Rectal smooth muscle tissue (tissue), 1 donor: ENCODE results near the gene TMEM156.
"Not testable (repeated sequence)": the region's sequence is repeated elsewhere in the genome, so short reads cannot be mapped to it uniquely, and the experiment has no call there.

ENCODE experiments used
- H3K27ac ChIP-seq: one replicate; pipeline ENCODE4 v1.7.0; 2013; ENCODE audit warnings: low read depth, low read length, inconsistent platforms
- H3K27me3 ChIP-seq: one replicate; pipeline ENCODE4 v1.7.0; 2013; ENCODE audit warnings: low read length; ENCODE audit not compliant: control insufficient read depth, insufficient read depth
- H3K36me3 ChIP-seq: one replicate; pipeline ENCODE4 v1.7.0; 2013; ENCODE audit warnings: low read length; ENCODE audit not compliant: control insufficient read depth, insufficient read depth
- H3K4me1 ChIP-seq: one replicate; pipeline ENCODE4 v1.7.0; 2013; ENCODE audit warnings: low read length; ENCODE audit not compliant: control insufficient read depth, insufficient read depth
- H3K4me3 ChIP-seq: one replicate; pipeline ENCODE4 v1.7.0; 2013; ENCODE audit warnings: low read length
- H3K9ac ChIP-seq: one replicate; pipeline ENCODE4 v1.7.0; 2013; ENCODE audit warnings: low read length

Gene TMEM156

GRCh38 chr4:39020130-39020529, 12.1 kb downstream of the TMEM156 start:
- Histone ChIP-seq H3K27me3 (no peaks in the 10 kb centered on the region), H3K27ac (no peak overlapping the region), H3K4me3 (no peak overlapping the region), H3K9ac (no peak overlapping the region), H3K4me1 (no peaks in the 10 kb centered on the region), H3K36me3 (no peaks in the 10 kb centered on the region)

- no peaks in the 10 kb centered on the region for H3K36me3 ChIP-seq
- no peak overlapping the region for H3K27ac ChIP-seq
- H3K27me3 ChIP-seq = no peaks in the 10 kb centered on the region
- no peaks in the 10 kb centered on the region for H3K4me1 ChIP-seq
- H3K4me3 ChIP-seq = no peak overlapping the region
- H3K9ac ChIP-seq = no peak overlapping the region
These were observed 18.2 kb downstream of the TMEM156 start for GRCh38 chr4:39014028-39014427.

- H3K9ac ChIP-seq = no peak overlapping the region
- no peak overlapping the region for H3K4me3 ChIP-seq
- H3K36me3 ChIP-seq = no peaks in the 10 kb centered on the region
- no peaks in the 10 kb centered on the region for H3K4me1 ChIP-seq
- no peaks in the 10 kb centered on the region for H3K27me3 ChIP-seq
- no peak overlapping the region for H3K27ac ChIP-seq
These were observed 27.5 kb downstream of the TMEM156 start for GRCh38 chr4:39004758-39005157.

DNA sequence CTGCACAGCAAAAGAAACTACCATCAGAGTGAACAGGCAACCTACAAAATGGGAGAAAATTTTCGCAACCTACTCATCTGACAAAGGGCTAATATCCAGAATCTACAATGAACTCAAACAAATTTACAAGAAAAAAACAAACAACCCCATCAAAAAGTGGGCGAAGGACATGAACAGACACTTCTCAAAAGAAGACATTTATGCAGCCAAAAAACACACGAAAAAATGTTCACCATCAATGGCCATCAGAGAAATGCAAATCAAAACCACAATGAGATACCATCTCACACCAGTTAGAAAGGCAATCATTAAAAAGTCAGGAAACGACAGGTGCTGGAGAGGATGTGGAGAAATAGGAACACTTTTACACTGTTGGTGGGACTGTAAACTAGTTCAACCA, 30.2 kb downstream of the TMEM156 start:
- H3K27ac ChIP-seq, H3K4me1 ChIP-seq, H3K27me3 ChIP-seq, H3K9ac ChIP-seq, H3K4me3 ChIP-seq, H3K36me3 ChIP-seq: not testable (repeated sequence)

DNA sequence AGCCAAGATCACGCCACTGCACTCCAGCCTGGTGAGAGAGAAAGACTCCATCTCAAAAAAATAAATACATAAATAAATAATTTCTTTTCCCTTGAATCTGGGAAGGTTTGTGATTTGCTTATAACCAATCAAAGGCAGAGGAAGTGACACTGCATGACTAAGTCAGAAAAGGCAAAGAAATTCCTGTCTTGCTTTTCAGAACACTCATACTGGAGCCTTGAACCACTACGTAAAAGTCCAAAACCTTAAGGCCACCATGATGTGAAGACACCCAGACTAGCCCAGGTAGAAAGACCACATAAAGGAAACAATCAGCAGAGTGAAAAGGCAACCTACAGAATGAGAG, 36.6 kb downstream of the TMEM156 start:
- Histone ChIP-seq H3K4me1 (no peaks in the 10 kb centered on the region), H3K9ac (no peak overlapping the region), H3K36me3 (no peaks in the 10 kb centered on the region), H3K27me3 (no peaks in the 10 kb centered on the region), H3K27ac (no peak overlapping the region), H3K4me3 (no peak overlapping the region)

- no peak overlapping the region for H3K4me3 ChIP-seq
- H3K36me3 ChIP-seq = no peaks in the 10 kb centered on the region
- H3K27me3 ChIP-seq = no peaks in the 10 kb centered on the region
- no peaks in the 10 kb centered on the region for H3K4me1 ChIP-seq
- H3K9ac ChIP-seq = no peak overlapping the region
- no peak overlapping the region for H3K27ac ChIP-seq
These were observed 38.1 kb downstream of the TMEM156 start for GRCh38 chr4:38994135-38994534.

DNA sequence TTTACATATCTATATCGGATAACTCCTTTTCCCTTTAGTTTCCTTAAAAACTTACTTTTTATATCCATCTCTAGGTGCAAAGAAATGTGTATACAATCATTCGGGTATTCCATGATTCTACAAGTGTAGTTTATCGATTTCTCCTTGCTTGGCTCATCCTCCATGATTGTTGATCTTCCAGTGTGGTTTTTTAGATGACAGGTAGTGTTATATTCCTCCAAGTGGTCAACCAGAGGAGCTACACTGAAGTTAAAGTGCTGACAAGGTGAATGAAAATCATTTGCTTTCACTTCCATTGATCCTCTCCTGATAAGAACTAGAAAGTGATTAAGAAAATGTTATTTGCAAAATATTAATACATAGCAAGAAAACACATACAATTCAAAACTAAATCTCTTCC, 38.5 kb downstream of the TMEM156 start:
- H3K4me3 ChIP-seq = no peak overlapping the region
- H3K9ac ChIP-seq = no peak overlapping the region
- H3K4me1 ChIP-seq = no peaks in the 10 kb centered on the region
- no peaks in the 10 kb centered on the region for H3K36me3 ChIP-seq
- no peak overlapping the region for H3K27ac ChIP-seq
- H3K27me3 ChIP-seq = no peaks in the 10 kb centered on the region

DNA sequence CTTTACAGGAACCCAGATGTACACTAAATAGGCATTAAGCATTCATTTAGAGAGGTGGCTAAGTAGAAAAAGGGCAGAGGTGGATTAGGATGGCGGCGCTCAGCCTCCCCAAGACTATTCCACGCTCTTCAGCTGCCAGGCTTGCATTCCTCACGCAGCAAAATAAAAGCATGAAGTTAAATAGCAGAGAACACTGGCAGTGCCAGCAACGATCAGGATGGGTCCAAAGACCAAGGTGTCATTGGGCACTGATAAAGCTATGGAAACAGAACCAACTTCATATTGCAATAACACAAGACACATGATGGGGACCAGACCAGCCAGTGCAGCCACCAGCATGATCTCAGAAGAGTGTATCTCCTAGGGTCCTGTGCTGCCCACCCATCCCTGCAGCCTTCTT, 42.0 kb downstream of the TMEM156 start:
- Histone ChIP-seq H3K27me3 (no peaks in the 10 kb centered on the region), H3K9ac (no peak overlapping the region), H3K27ac (no peak overlapping the region), H3K4me3 (no peak overlapping the region), H3K36me3 (no peaks in the 10 kb centered on the region), H3K4me1 (no peaks in the 10 kb centered on the region)

GRCh38 chr4:38989487-38989886, 42.7 kb downstream of the TMEM156 start:
- H3K4me1 ChIP-seq = no peaks in the 10 kb centered on the region
- no peaks in the 10 kb centered on the region for H3K27me3 ChIP-seq
- no peak overlapping the region for H3K9ac ChIP-seq
- H3K27ac ChIP-seq = no peak overlapping the region
- H3K4me3 ChIP-seq = no peak overlapping the region
- H3K36me3 ChIP-seq = no peaks in the 10 kb centered on the region

DNA sequence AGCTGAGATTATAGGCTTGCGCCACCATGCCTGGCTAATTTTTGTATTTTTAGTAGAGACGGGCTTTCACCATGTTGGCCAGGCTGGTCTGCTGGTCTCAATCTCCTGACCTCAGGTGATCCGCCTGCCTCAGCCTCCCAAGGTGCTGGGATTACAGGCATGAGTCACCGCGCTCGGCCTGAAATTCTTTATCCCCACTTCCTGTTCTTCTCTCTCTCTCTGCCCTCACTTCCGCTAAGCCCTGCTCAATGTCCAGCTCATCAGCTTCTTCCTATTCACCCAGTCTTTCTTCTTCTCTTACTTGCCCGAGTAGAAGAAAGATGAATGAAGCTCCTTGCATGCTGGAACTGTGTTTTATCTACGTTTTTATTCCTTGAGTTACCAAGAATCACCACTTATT, 43.9 kb downstream of the TMEM156 start:
- not testable (repeated sequence) for H3K27ac ChIP-seq, H3K9ac ChIP-seq, H3K36me3 ChIP-seq, H3K27me3 ChIP-seq, H3K4me1 ChIP-seq, H3K4me3 ChIP-seq

GRCh38 chr4:38987491-38987890, 44.7 kb downstream of the TMEM156 start:
- Histone ChIP-seq H3K4me3 (no peak overlapping the region), H3K4me1 (peaks cover 2% of the 10 kb centered on the region), H3K36me3 (no peaks in the 10 kb centered on the region), H3K27me3 (no peaks in the 10 kb centered on the region), H3K9ac (no peak overlapping the region), H3K27ac (no peak overlapping the region)

GRCh38 chr4:38985410-38986100, 46.7 kb downstream of the TMEM156 start:
- Histone ChIP-seq H3K4me3 (no peak overlapping the region), H3K27me3 (no peaks in the 10 kb centered on the region), H3K4me1 (peaks cover 2% of the 10 kb centered on the region), H3K36me3 (no peaks in the 10 kb centered on the region), H3K9ac (no peak overlapping the region), H3K27ac (no peak overlapping the region)

GRCh38 chr4:38983787-38984598, 48.2 kb downstream of the TMEM156 start:
- Histone ChIP-seq H3K36me3 (no peaks in the 10 kb centered on the region), H3K27ac (peak overlapping the region; percentile 6), H3K4me3 (no peak overlapping the region), H3K27me3 (no peaks in the 10 kb centered on the region), H3K4me1 (peaks cover 2% of the 10 kb centered on the region), H3K9ac (no peak overlapping the region)
